ENCODE data around the gene AQP9. TPM values are rescaled to one million over a fixed set of nuclear protein-coding genes. Genes with fewer than 3 reads are reported as not detected.
A peak's percentile ranks its signal among the peaks of the same experiment; 100 is the strongest.

The AQP9 gene
- total RNA-seq (100 to 1,000 TPM in 1 of 2 donors, 10 to 100 TPM in 1; 22.1 to 137 TPM), polyA plus RNA-seq (ENCODE audit: insufficient read length in 6 of 6) (under 1 TPM in 5 of 6 donors, not detected in 1; 0.06 to 0.34 (median 0.23) TPM)
- long read RNA-seq, donor 1: 0 reads
- long read RNA-seq, donor 2: 0 reads
- long read RNA-seq, donor 3: 0 reads
- long read RNA-seq, donor 4, partial matches to known transcripts: 0 of 2 reads
- long read RNA-seq, donor 4, other reads (novel, unspliced or antisense): 0 of 2 reads
- long read RNA-seq, donor 5: 0 reads
- long read RNA-seq, donor 6: 0 reads
- long read RNA-seq, donor 7: 0 reads
- long read RNA-seq, donor 8: 0 reads
- long read RNA-seq, donor 9: 0 reads
- long read RNA-seq, donor 10, transcript AQP9-201 (6 exons, 3,034 nt): major isoform, 11 of 19 reads
- long read RNA-seq, donor 10, partial matches to known transcripts: 1 of 19 reads
- long read RNA-seq, donor 10, other reads (novel, unspliced or antisense): 7 of 19 reads
- long read RNA-seq, donor 11: 0 reads
- long read RNA-seq, donor 12: 0 reads

- DNase-seq: no peak
- peak within 1 kb of the TSS; percentile 64 to 93 for H3K27ac ChIP-seq
- peaks cover 0 to 3% of the 10 kb centered on the region in 2 donors for H3K27me3 ChIP-seq
- no peak for ATAC-seq
- no peak for TF ChIP-seq CTCF (IDR thresholded peaks at IDR 0.05)
- intact Hi-C loops (cut with DNase I): no loop called here
- H3K36me3 ChIP-seq: no peaks in the 10 kb centered on the region
- H3K9me3 ChIP-seq: no peaks in the 10 kb centered on the region
- H3K4me1 ChIP-seq: peaks cover 0 to 18% of the 10 kb centered on the region in 2 donors
- peak within 1 kb of the TSS in 1 of 2 donors; percentile 51 for H3K4me3 ChIP-seq
Measured at GRCh38 chr15:58138106-58138505, at the start of gene AQP9. Gene AQP9, plus strand, starts transcription at chr15:58138381. Its CDS starts 185 bp downstream, at chr15:58138566.

- no peak for DNase-seq
- ATAC-seq: no peak
- Histone ChIP-seq H3K9me3 (peaks cover 0 to 7% of the 10 kb centered on the region in 2 donors), H3K27me3 (no peaks in the 10 kb centered on the region), H3K36me3 (no peaks in the 10 kb centered on the region), H3K4me1 (no peaks in the 10 kb centered on the region), H3K27ac (no peak overlapping the region), H3K4me3 (no peak overlapping the region)
- no peak for TF ChIP-seq CTCF (IDR thresholded peaks at IDR 0.05)
- intact Hi-C loops (cut with DNase I): no loop called here
Measured at GRCh38 chr15:58095415-58095814, 42.8 kb upstream of the AQP9 start.

GRCh38 chr15:58096529-58097084 is 41.6 kb upstream of the AQP9 start:
- no peaks in the 10 kb centered on the region for H3K27me3 ChIP-seq
- TF ChIP-seq CTCF (IDR thresholded peaks at IDR 0.05): no peak
- H3K4me1 ChIP-seq: no peaks in the 10 kb centered on the region

GRCh38 chr15:58103482-58103881 is 34.7 kb upstream of the AQP9 start:
- ATAC-seq (no peak), DNase-seq (no peak)
- Histone ChIP-seq H3K27me3 (peaks cover 0 to 20% of the 10 kb centered on the region in 2 donors), H3K27ac (no peak overlapping the region), H3K4me1 (no peaks in the 10 kb centered on the region), H3K4me3 (no peak overlapping the region), H3K9me3 (no peaks in the 10 kb centered on the region), H3K36me3 (no peaks in the 10 kb centered on the region)
- intact Hi-C loops (cut with DNase I): no loop called here
- no peak for TF ChIP-seq CTCF (IDR thresholded peaks at IDR 0.05)

More at GRCh38 chr15:58096529-58097084, 41.6 kb upstream of the AQP9 start:
- Histone ChIP-seq H3K9me3 (peaks cover 0 to 7% of the 10 kb centered on the region in 2 donors), H3K36me3 (no peaks in the 10 kb centered on the region), H3K27ac (no peak overlapping the region), H3K4me3 (no peak overlapping the region)
- DNase-seq (no peak), ATAC-seq (no peak)
- intact Hi-C loops (cut with DNase I): no loop called here

GRCh38 chr15:58108117-58108516 is 30.1 kb upstream of the AQP9 start:
- no peak overlapping the region for H3K27ac ChIP-seq
- no peak overlapping the region for H3K4me3 ChIP-seq
- H3K36me3 ChIP-seq: no peaks in the 10 kb centered on the region
- H3K4me1 ChIP-seq: no peaks in the 10 kb centered on the region
- no peaks in the 10 kb centered on the region for H3K9me3 ChIP-seq
- no peak for TF ChIP-seq CTCF (IDR thresholded peaks at IDR 0.05)
- ATAC-seq (no peak), DNase-seq (no peak)
- peaks cover 0 to 34% of the 10 kb centered on the region in 2 donors for H3K27me3 ChIP-seq
- intact Hi-C loops (cut with DNase I): no loop called here

Data from left lung (tissue), 14 donors.